GM12878 (cell line): ENCODE results near the gene TIPRL.

Experiments
- ATF7 ChIP-seq: fragments of 450-650 bp; IDR thresholded peaks from 2 replicates; pipeline ENCODE4 v1.6.1; 2016; ENCODE audit warnings: low read depth, mild to moderate bottlenecking
- YY1 ChIP-seq: IDR thresholded peaks from 2 replicates; pipeline ENCODE4 v1.6.1; 2011; ENCODE audit warnings: low read depth, mild to moderate bottlenecking, low read length

DNA sequence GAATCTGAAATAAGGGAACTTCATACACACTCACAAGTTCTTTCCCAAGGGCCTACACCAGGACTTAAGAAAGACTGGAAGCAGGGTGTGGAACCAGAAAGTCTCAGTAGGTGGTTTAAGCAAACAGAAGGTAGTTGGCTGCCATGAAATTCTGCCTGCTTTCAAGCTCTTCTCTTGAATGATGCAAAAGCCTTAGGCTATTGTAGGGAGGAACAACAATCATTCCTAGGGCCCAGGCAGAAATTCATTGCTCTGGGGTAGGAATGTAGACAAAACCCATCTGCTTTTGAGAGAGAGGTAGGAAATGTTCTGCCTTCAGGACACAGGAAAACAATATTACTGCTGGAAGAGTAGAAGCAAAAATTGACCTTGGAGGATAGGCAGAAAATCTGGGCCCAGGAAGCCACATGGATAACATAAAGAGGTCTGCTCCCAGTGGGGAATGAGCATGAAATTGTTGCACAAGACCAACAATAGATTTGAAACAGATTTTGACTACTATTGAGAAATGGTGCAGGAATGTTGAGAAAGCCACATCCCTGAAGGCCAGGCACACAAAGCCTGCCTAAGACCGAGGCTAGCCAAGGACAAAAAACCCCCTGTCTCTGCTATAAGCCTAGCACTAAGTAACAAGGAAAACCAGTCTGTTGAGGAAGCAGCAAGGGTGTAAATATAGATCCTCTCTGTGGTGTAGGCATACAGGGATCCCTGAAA lies 24.3 kb downstream of the TIPRL start:
- TF ChIP-seq ATF7 = no peak
- no peak for TF ChIP-seq YY1
